GM21723 (cell line): ENCODE results near the gene PPP2R1B.

Experiments used
- ATAC-seq: cut with Tn5 transposase; IDR thresholded peaks from one replicate; pipeline ENCODE4 v1.9.1; 2021; ENCODE audit warnings: mild to moderate bottlenecking, moderate library complexity; ENCODE audit not compliant: unreplicated experiment

PPP2R1B gene

GRCh38 chr11:111749646-111750045, 16.5 kb downstream of the PPP2R1B start:
- ATAC-seq, result no peak

- no peak for ATAC-seq
These were observed 18.0 kb downstream of the PPP2R1B start for GRCh38 chr11:111748035-111748804.

GRCh38 chr11:111745719-111746504, 20.3 kb downstream of the PPP2R1B start:
- ATAC-seq, result no peak

GRCh38 chr11:111743700-111744099, 22.5 kb downstream of the PPP2R1B start:
- no peak for ATAC-seq

GRCh38 chr11:111741751-111742150, 24.4 kb downstream of the PPP2R1B start:
- no peak for ATAC-seq

- ATAC-seq, result no peak
These were observed 26.9 kb downstream of the PPP2R1B start for GRCh38 chr11:111739299-111739698.

- ATAC-seq, result no peak
These were observed 28.6 kb downstream of the PPP2R1B start for GRCh38 chr11:111737444-111738210.

- ATAC-seq, result no peak
These were observed 29.4 kb downstream of the PPP2R1B start for GRCh38 chr11:111736621-111737443.

GRCh38 chr11:111736181-111736590, 30.0 kb downstream of the PPP2R1B start:
- no peak for ATAC-seq

GRCh38 chr11:111735262-111736116, 30.7 kb downstream of the PPP2R1B start:
- no peak for ATAC-seq

GRCh38 chr11:111734954-111735261, 31.3 kb downstream of the PPP2R1B start:
- ATAC-seq, result no peak

GRCh38 chr11:111734101-111734953, 31.9 kb downstream of the PPP2R1B start:
- ATAC-seq, result no peak

- ATAC-seq, result no peak
These were observed 32.5 kb downstream of the PPP2R1B start for GRCh38 chr11:111733611-111734088.

- ATAC-seq, result no peak
These were observed 33.2 kb downstream of the PPP2R1B start for GRCh38 chr11:111733016-111733415.

GRCh38 chr11:111731821-111732220, 34.4 kb downstream of the PPP2R1B start:
- ATAC-seq, result no peak

- ATAC-seq, result no peak
These were observed 35.2 kb downstream of the PPP2R1B start for GRCh38 chr11:111730871-111731591.

- ATAC-seq, result no peak
These were observed 36.3 kb downstream of the PPP2R1B start for GRCh38 chr11:111729831-111730311.
